Dermis blood vessel endothelial cell (primary cell): ENCODE measurements around the gene GNB1. TPM values are rescaled to one million over a fixed set of nuclear protein-coding genes. Genes with fewer than 3 reads are reported as not detected.

Source experiments
- DNase-seq: peaks from one replicate; pipeline ENCODE4 v3.0.0; 2010
- total RNA-seq: library from RNA; depleted of rRNA; stranded (reverse); fragments of >200 nt; gene quantifications from 2 replicates; pipeline ENCODE4 v1.2.3, GENCODE V29; 2014

The GNB1 gene
- total RNA-seq, 1 donor from 2014 or later, result 87.8 TPM

GRCh38 chr1:1780598-1781525, 110.0 kb downstream of the GNB1 start:
- DNase-seq, result no peak

- DNase-seq, result no peak
Observed at GRCh38 chr1:1779691-1780597, 110.9 kb downstream of the GNB1 start.

GRCh38 chr1:1779320-1779675, 111.6 kb downstream of the GNB1 start:
- DNase-seq, result no peak

GRCh38 chr1:1778663-1779319, 112.1 kb downstream of the GNB1 start:
- DNase-seq, result peak; percentile 27

- peak; percentile 75 for DNase-seq
Observed at GRCh38 chr1:1777950-1778662, 112.8 kb downstream of the GNB1 start, which contains the start of gene NADK. NADK (minus strand) TSS chr1:1778470; CDS start chr1:1765406, 13,064 bp downstream.

GRCh38 chr1:1777583-1777899, 113.3 kb downstream of the GNB1 start:
- DNase-seq, result peak; percentile 40

- DNase-seq, result peak; percentile 28
Observed at GRCh38 chr1:1776672-1777582, 114.0 kb downstream of the GNB1 start.

GRCh38 chr1:1775327-1776226, 115.3 kb downstream of the GNB1 start:
- no peak for DNase-seq

- no peak for DNase-seq
Observed at GRCh38 chr1:1773874-1774273, 117.0 kb downstream of the GNB1 start.

GRCh38 chr1:1771096-1771495, 119.8 kb downstream of the GNB1 start:
- DNase-seq, result no peak

- DNase-seq, result no peak
Observed at GRCh38 chr1:1770102-1770501, 120.8 kb downstream of the GNB1 start.

GRCh38 chr1:1768249-1768992, 122.5 kb downstream of the GNB1 start:
- no peak for DNase-seq

- DNase-seq, result no peak
Observed at GRCh38 chr1:1764876-1765470, 125.9 kb downstream of the GNB1 start.

- DNase-seq, result no peak
Observed at GRCh38 chr1:1763657-1764621, 126.9 kb downstream of the GNB1 start.

GRCh38 chr1:1761504-1762376, 129.1 kb downstream of the GNB1 start:
- no peak for DNase-seq

- DNase-seq, result no peak
Observed at GRCh38 chr1:1760715-1761114, 130.2 kb downstream of the GNB1 start.

- DNase-seq, result no peak
Observed at GRCh38 chr1:1760345-1760650, 130.6 kb downstream of the GNB1 start.
